Small intestine (tissue), 7 donors: ENCODE results near the gene NKX6-2. TPM values are rescaled to one million over a fixed set of nuclear protein-coding genes. Genes with fewer than 3 reads are reported as not detected.
A peak's percentile ranks its signal among the peaks of the same experiment; 100 is the strongest.

Experiments
- DNase-seq, 2 donors: peaks; one replicate each; pipeline versions ENCODE4 v3.0.0 to v3.0.0-alpha.2; 2013
- FAIRE-seq: peaks from 2 replicates; lab custom pipeline; 2012; peaks lifted over from hg19 to GRCh38; lab: Jason Lieb, UNC
- H3K27ac ChIP-seq, 3 donors: one replicate each; pipeline ENCODE4 v1.5.1; 2013; ENCODE audit warnings: low read length in 2 of 3, mild to moderate bottlenecking in 2 of 3, control low read depth in 1 of 3, inconsistent platforms in 1 of 3, low read depth in 1 of 3, moderate library complexity in 1 of 3
- H3K27me3 ChIP-seq, 3 donors: one replicate each; pipeline ENCODE4 v1.6.1; 2013; ENCODE audit warnings: low read length in 3 of 3, inconsistent platforms in 1 of 3; ENCODE audit not compliant: control insufficient read depth in 3 of 3, insufficient read depth in 3 of 3
- H3K36me3 ChIP-seq, 3 donors: one replicate each; pipeline ENCODE4 v1.6.1; 2013; ENCODE audit warnings: low read length in 3 of 3, inconsistent platforms in 1 of 3, low read depth in 1 of 3, mild to moderate bottlenecking in 1 of 3, moderate library complexity in 1 of 3; ENCODE audit not compliant: control insufficient read depth in 3 of 3, insufficient read depth in 2 of 3
- H3K4me1 ChIP-seq, 3 donors: one replicate each; pipeline ENCODE4 v1.6.1; 2013; ENCODE audit warnings: low read length in 2 of 3, inconsistent platforms in 1 of 3, low read depth in 1 of 3, mild to moderate bottlenecking in 1 of 3, moderate library complexity in 1 of 3; ENCODE audit not compliant: control insufficient read depth in 3 of 3, insufficient read depth in 2 of 3
- H3K4me3 ChIP-seq, 3 donors: one replicate each; pipeline ENCODE4 v1.5.1; 2013; ENCODE audit warnings: low read length in 3 of 3, control low read depth in 1 of 3, inconsistent platforms in 1 of 3, low read depth in 1 of 3, mild to moderate bottlenecking in 1 of 3, moderate library complexity in 1 of 3
- H3K9me3 ChIP-seq, 2 donors: one replicate each; pipeline ENCODE4 v1.6.1; 2013; ENCODE audit warnings: low read depth in 1 of 2, low read length in 1 of 2; ENCODE audit not compliant: control insufficient read depth in 2 of 2, insufficient read depth in 1 of 2
- WGBS, 3 donors: extraction: QIAGEN DNeasy Blood & Tissue Kit; methylation state at CpG; one replicate each; pipeline ENCODE4 v1.1.7; 2013; 5-methylcytosine and 5-hydroxymethylcytosine counted together
- polyA plus RNA-seq, 4 donors: library from polyadenylated mRNA; stranded (reverse) in 3 of 4; unstranded in 1 of 4; fragments of 200-250 nt in 3 of 4; fragments of 120-200 nt in 1 of 4; gene quantifications; one replicate each; pipeline versions ENCODE4 v1.2.1 to v1.2.3, GENCODE V29; 2013
- donor health status: healthy with polysubstance abuse.
- donor health status: control.
- donor health status: control.
- donor health status: Bipolar disorder and iron deficiency.
- donor health status: healthy.

NKX6-2 gene
- polyA plus RNA-seq, 4 donors: 0.03 to 0.07 TPM; not detected in 2

DNA sequence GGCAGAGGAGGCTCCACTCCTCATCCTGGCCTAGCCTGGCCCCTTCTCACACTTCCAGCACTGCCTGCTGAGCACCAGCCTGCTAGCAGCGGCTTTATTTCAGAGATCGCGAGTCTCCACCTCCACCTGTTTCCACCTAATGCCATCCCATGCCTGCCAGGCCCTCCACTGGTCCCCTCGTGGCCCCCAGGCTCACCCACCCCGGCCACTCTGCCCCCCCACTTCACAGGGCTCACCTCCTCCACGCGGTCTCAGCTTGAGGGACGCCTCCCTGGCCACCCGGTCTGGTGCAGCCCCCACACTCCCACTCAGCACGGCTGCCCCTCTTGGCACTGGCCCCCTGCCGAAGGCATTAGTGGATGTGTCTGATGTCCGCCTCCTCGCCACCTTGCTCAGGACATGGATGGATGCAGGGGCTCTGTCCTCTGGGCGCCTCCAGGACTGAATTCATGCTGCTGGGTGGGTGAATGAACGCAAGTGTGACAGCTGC is 3.8 kb upstream of the NKX6-2 start:
- WGBS, 3 donors: 56 to 71% (median 67%) methylated on average over 13 to 15 of the region's 15 CpGs
- Histone ChIP-seq H3K4me1 (no peaks in the 10 kb centered on the region), H3K4me3 (no peak overlapping the region), H3K27me3 (peaks cover 21 to 50% (median 31%) of the 10 kb centered on the region in 3 donors), H3K27ac (no peak overlapping the region), H3K36me3 (no peaks in the 10 kb centered on the region), H3K9me3 (no peaks in the 10 kb centered on the region)
- FAIRE-seq: no peak
- no peak for DNase-seq

- Histone ChIP-seq H3K4me1 (no peaks in the 10 kb centered on the region), H3K9me3 (no peaks in the 10 kb centered on the region), H3K4me3 (no peak overlapping the region), H3K36me3 (no peaks in the 10 kb centered on the region), H3K27me3 (peaks cover 28 to 57% (median 31%) of the 10 kb centered on the region in 3 donors), H3K27ac (no peak overlapping the region)
- no peak for DNase-seq
- no peak for FAIRE-seq
- 2 to 8% (median 5%) methylated on average over 25 to 30 of the region's 30 CpGs for WGBS, 3 donors
These were observed 2.9 kb upstream of the NKX6-2 start for GRCh38 chr10:132788831-132789219.

GRCh38 chr10:132788180-132788830 is 2.4 kb upstream of the NKX6-2 start:
- H3K9me3 ChIP-seq: peaks cover 0 to 2% of the 10 kb centered on the region in 2 donors
- no peaks in the 10 kb centered on the region for H3K4me1 ChIP-seq
- no peaks in the 10 kb centered on the region for H3K36me3 ChIP-seq
- H3K27me3 ChIP-seq: peaks cover 31 to 60% (median 33%) of the 10 kb centered on the region in 3 donors
- DNase-seq (peak in 1 of 2 donors; percentile 26), FAIRE-seq (no peak)
- H3K27ac ChIP-seq: no peak overlapping the region
- no peak overlapping the region for H3K4me3 ChIP-seq
- WGBS, 3 donors: 2 to 5% (median 2%) methylated on average over 62 to 79 of the region's 79 CpGs

- H3K27me3 ChIP-seq: peaks cover 31 to 64% (median 36%) of the 10 kb centered on the region in 3 donors
- no peaks in the 10 kb centered on the region for H3K4me1 ChIP-seq
- FAIRE-seq (no peak), DNase-seq (peak in 1 of 2 donors; percentile 32)
- no peak overlapping the region for H3K27ac ChIP-seq
- H3K4me3 ChIP-seq: peak overlapping the region in 1 of 3 donors; percentile 23
- H3K9me3 ChIP-seq: peaks cover 0 to 4% of the 10 kb centered on the region in 2 donors
- H3K36me3 ChIP-seq: peaks cover 0 to 2% (median 2%) of the 10 kb centered on the region in 3 donors
- 1 to 6% (median 2%) methylated on average over 44 to 80 of the region's 80 CpGs for WGBS, 3 donors
These were observed 1.7 kb upstream of the NKX6-2 start for GRCh38 chr10:132787495-132788179.

- FAIRE-seq (no peak), DNase-seq (peak in 1 of 2 donors; percentile 32)
- H3K4me1 ChIP-seq: no peaks in the 10 kb centered on the region
- no peak overlapping the region for H3K27ac ChIP-seq
- peaks cover 0 to 4% of the 10 kb centered on the region in 2 donors for H3K9me3 ChIP-seq
- no peak overlapping the region for H3K4me3 ChIP-seq
- WGBS, 3 donors: 2 to 5% (median 3%) methylated on average over 31 to 80 of the region's 80 CpGs
- peaks cover 31 to 64% (median 36%) of the 10 kb centered on the region in 3 donors for H3K27me3 ChIP-seq
- H3K36me3 ChIP-seq: peaks cover 2 to 8% (median 5%) of the 10 kb centered on the region in 3 donors
These were observed 1.0 kb upstream of the NKX6-2 start for GRCh38 chr10:132786884-132787494.

- Histone ChIP-seq H3K36me3 (peaks cover 5 to 13% (median 5%) of the 10 kb centered on the region in 3 donors), H3K4me3 (no peak overlapping the region), H3K9me3 (peaks cover 0 to 4% of the 10 kb centered on the region in 2 donors), H3K27me3 (peaks cover 31 to 64% (median 36%) of the 10 kb centered on the region in 3 donors), H3K4me1 (no peaks in the 10 kb centered on the region), H3K27ac (no peak overlapping the region)
- no peak for FAIRE-seq
- WGBS, 3 donors: 5 to 9% (median 7%) methylated on average over 47 to 58 of the region's 58 CpGs
- peak in 1 of 2 donors; percentile 8 for DNase-seq
These were observed 533 bp upstream of the NKX6-2 start for GRCh38 chr10:132786476-132786883.

- no peak overlapping the region for H3K27ac ChIP-seq
- no peak for FAIRE-seq
- H3K9me3 ChIP-seq: peaks cover 0 to 4% of the 10 kb centered on the region in 2 donors
- 8 to 14% (median 10%) methylated on average over 77 to 111 of the region's 111 CpGs for WGBS, 3 donors
- H3K36me3 ChIP-seq: peaks cover 5 to 22% (median 8%) of the 10 kb centered on the region in 3 donors
- peak overlapping the region in 1 of 3 donors; percentile 23 for H3K4me3 ChIP-seq
- peak in 1 of 2 donors; percentile 31 for DNase-seq
- H3K27me3 ChIP-seq: peaks cover 31 to 52% (median 31%) of the 10 kb centered on the region in 3 donors
- H3K4me1 ChIP-seq: no peaks in the 10 kb centered on the region
These were observed 853 bp downstream of the NKX6-2 start for GRCh38 chr10:132784866-132785722.
